PFSK-1 (cell line): ENCODE measurements around the gene MAMDC4.

Experiments
- FOXP2 ChIP-seq: optimal IDR thresholded peaks from 2 replicates; pipeline ENCODE3; 2011; ENCODE audit warnings: borderline replicate concordance, control low read depth, inconsistent platforms; ENCODE audit not compliant: insufficient read depth; ENCODE audit errors: extremely low read length, extremely low read depth
- POLR2AphosphoS5 ChIP-seq: IDR thresholded peaks from 2 replicates; pipeline ENCODE4 v1.6.1; 2012; ENCODE audit warnings: low read depth, mild to moderate bottlenecking, control low read depth, low read length, moderate library complexity
- SIN3A ChIP-seq: IDR thresholded peaks from 2 replicates; pipeline ENCODE4 v1.6.1; 2012; ENCODE audit warnings: mild to moderate bottlenecking, low read length, moderate library complexity, borderline replicate concordance; ENCODE audit not compliant: insufficient read depth
- TAF1 ChIP-seq: IDR thresholded peaks from 2 replicates; pipeline ENCODE4 v1.6.1; 2012; ENCODE audit warnings: low read length, control low read depth, borderline replicate concordance; ENCODE audit not compliant: insufficient read depth
- TF ChIP-seq, protein P1 (sequence below), 2 experiments: IDR thresholded peaks; 2 replicates each; pipeline versions ENCODE4 v1.6.1 to v1.8.0; 2011 to 2012; ENCODE audit warnings: low read depth in 2 of 2, low read length in 2 of 2, control low read depth in 1 of 2, inconsistent platforms in 1 of 2, mild to moderate bottlenecking in 1 of 2, moderate library complexity in 1 of 2; ENCODE audit not compliant: insufficient read depth in 1 of 2

DNA sequence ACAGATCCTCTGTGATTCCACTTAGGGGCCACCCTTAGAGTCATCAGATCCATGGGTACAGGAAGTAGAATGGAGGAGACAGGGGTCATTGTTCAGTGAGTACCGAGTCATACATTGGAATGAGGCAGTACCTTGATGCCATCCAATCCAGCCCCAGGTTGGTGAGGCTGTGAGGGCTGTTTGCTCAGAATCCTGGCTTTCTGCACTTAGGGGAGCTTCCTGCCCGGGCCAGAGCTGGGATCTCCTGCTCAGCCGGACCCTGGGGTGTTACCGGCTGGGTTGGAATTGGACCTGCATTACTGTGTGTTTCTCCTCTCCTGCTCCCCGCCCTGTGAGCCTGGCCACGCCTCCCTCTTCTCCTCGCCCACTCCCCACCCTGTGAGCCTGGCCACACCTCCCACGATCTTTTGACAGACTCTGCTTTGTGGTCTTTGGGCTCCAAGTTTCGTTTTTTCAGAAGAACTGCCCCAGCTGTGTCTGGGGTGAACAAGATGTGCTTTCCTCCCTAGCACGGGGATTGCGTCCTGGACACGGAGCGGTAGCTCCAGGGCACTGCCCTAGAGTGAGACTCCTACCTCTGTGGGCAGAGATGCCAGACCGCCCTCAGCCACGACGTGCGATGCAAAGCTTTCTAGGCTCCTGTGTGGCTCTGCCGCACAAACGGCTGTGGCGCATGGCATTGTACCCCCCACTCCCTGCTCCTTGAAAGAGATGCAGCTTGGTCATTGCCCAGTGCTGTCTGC, 49.5 kb downstream of the MAMDC4 start:
- TF ChIP-seq POLR2AphosphoS5 (no peak), SIN3A (no peak), TAF1 (no peak), FOXP2 (no peak)
- TF ChIP-seq, protein P1, sequence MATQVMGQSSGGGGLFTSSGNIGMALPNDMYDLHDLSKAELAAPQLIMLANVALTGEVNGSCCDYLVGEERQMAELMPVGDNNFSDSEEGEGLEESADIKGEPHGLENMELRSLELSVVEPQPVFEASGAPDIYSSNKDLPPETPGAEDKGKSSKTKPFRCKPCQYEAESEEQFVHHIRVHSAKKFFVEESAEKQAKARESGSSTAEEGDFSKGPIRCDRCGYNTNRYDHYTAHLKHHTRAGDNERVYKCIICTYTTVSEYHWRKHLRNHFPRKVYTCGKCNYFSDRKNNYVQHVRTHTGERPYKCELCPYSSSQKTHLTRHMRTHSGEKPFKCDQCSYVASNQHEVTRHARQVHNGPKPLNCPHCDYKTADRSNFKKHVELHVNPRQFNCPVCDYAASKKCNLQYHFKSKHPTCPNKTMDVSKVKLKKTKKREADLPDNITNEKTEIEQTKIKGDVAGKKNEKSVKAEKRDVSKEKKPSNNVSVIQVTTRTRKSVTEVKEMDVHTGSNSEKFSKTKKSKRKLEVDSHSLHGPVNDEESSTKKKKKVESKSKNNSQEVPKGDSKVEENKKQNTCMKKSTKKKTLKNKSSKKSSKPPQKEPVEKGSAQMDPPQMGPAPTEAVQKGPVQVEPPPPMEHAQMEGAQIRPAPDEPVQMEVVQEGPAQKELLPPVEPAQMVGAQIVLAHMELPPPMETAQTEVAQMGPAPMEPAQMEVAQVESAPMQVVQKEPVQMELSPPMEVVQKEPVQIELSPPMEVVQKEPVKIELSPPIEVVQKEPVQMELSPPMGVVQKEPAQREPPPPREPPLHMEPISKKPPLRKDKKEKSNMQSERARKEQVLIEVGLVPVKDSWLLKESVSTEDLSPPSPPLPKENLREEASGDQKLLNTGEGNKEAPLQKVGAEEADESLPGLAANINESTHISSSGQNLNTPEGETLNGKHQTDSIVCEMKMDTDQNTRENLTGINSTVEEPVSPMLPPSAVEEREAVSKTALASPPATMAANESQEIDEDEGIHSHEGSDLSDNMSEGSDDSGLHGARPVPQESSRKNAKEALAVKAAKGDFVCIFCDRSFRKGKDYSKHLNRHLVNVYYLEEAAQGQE (IDR thresholded peaks at IDR 0.05; ENCODE audit: insufficient read depth in 1 of 2, low read depth in 2 of 2, low read length in 2 of 2): no peak
